NOMO-1 (cell line): ENCODE results near the gene BAG3.
"Not testable (repeated sequence)": the region's sequence is repeated elsewhere in the genome, so short reads cannot be mapped to it uniquely, and the experiment has no call there.

Source experiments
- DNase-seq, 2 experiments: peaks; one replicate each; lab custom pipeline; 2025; ENCODE audit not compliant: unreplicated experiment in 2 of 2; lab: John Stamatoyannopoulos, UW

BAG3 gene

GRCh38 chr10:119640384-119640783 is 10.8 kb upstream of the BAG3 start:
- DNase-seq = no peak

- no peak for DNase-seq
Observed at GRCh38 chr10:119640875-119641526, 10.2 kb upstream of the BAG3 start.

DNA sequence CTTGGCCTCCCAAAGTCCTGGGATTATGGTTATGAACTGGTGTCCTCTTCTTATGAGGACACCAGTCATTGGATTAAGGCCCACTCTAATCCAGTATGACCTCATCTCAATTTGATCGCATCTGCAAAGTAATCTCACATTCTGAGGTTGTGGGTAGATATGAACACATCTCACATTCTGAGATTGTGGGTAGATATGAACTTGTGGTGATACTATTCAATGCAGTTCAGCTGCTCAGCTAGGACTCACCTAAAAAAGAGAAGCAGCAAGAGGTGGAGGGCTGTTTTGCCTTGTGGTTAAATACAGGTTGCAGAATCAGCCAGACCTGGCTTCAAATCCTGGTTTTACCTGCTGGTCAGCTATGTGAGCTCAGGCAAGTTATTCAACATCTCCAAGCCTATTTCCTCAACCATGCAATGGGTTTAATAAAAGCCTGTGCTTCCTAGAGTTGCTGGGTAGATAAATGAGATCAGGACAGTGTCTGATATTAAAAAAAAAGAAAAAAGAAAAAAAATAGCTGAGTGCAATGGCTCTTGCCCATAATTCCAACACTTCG is 8.5 kb upstream of the BAG3 start:
- no peak for DNase-seq

GRCh38 chr10:119643306-119644204 is 7.6 kb upstream of the BAG3 start:
- no peak for DNase-seq

- DNase-seq = no peak
Observed at GRCh38 chr10:119644205-119644814, 6.9 kb upstream of the BAG3 start.

DNA sequence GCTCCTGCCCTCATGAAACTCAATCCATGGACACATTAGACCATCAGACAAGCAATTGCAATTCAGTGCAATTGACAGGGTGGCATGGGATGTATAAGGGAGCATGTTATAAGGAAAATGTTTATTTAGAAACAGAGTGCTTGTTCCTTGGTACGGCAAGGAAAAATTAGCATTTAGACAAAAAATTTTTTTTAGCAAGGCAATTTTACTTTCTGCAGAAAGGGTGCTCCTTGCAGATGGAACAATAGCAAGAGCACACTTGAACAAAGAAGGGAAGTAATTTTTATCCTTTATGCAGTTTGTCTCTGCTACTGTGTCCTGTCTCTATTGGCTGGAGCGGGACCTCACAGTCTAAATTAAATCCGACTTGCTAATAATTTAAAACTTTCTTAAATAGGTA is 6.2 kb upstream of the BAG3 start:
- no peak for DNase-seq

GRCh38 chr10:119650062-119650461 is 1.1 kb upstream of the BAG3 start:
- no peak for DNase-seq

- DNase-seq = peak in 1 of 2 experiments; percentile 19
Observed at GRCh38 chr10:119651514-119652360, 557 bp downstream of the BAG3 start.

DNA sequence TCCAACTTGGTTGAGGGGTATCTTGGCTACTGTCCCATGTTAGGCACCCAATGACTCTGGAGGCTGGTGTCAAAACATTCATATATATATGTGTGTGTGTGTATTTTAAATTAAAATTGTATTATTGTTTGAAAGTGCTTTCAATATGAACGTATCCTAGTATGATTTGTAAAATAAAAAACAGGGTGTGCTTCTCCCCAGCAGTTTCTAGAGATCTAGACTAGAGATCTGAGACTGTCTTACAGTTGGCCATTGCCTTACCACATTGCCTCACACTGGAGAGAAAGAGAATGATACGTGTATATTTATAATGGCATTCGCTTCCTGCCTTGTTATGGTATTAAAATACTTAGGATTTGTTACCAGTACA is 1.2 kb downstream of the BAG3 start:
- DNase-seq = peak in 1 of 2 experiments; percentile 63

- DNase-seq = no peak
Observed at GRCh38 chr10:119653209-119653608, 2.0 kb downstream of the BAG3 start.

- no peak for DNase-seq
Observed at GRCh38 chr10:119653916-119654315, 2.7 kb downstream of the BAG3 start.

DNA sequence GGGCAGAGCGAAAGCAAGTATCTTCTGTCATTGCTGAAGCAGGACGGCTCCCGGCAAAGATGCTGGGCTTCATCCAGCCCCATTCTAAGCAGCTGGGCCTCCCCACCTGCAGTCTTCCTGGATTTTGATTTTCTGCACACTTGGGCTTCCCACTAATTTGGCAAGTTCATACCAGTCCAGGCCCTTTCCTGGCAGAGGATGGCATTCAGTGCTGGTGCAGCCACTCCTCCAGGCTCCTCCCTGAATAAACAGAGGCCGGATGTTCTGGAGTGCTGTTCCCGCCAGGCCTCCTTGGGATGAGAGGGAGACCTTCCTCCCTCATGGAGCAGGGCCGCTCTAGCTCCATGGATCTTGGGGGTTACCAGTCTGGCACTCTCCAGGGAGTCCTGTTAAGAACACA is 3.4 kb downstream of the BAG3 start:
- no peak for DNase-seq

DNA sequence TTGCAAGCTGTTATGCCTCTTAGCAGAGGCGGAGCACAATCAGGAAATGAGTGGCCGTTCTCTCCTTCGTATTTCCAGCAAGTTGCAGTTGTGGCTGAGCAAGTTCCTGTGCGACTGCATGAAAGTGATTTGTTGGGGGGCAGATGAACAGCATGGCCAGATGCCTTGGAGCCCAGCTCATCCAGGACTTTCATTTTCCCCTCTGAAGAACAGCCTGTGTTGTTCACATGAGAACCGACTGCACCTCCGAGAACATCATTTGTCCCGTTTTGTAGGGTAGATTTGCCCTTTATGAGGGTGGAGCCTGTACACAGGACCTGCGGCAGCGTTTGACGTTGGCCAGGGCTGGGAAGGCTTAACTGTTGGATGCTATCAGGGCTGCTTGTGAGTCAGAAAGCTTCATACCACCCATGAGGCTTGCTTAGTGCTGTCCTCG is 4.4 kb downstream of the BAG3 start:
- DNase-seq = no peak

DNA sequence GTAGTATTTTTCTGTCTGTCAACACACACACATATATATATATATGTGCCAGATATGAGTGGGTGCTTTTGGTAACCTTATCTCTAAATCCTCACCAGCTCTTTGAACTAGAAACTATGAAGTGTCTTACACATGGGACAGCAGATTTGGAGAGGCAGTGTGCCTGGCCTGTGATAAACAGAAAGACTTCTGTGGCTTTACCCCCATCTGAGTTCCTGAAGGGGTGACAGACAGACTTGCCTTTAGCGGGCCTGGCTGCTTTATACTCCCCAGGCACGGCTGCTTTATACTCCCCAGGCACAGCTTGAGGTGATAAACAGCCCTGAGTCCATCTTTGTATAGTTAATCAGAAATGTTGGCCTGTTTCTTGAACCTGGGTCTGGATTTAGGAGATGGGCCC is 5.6 kb downstream of the BAG3 start:
- no peak for DNase-seq

- no peak for DNase-seq
Observed at GRCh38 chr10:119657725-119658124, 6.5 kb downstream of the BAG3 start.

DNA sequence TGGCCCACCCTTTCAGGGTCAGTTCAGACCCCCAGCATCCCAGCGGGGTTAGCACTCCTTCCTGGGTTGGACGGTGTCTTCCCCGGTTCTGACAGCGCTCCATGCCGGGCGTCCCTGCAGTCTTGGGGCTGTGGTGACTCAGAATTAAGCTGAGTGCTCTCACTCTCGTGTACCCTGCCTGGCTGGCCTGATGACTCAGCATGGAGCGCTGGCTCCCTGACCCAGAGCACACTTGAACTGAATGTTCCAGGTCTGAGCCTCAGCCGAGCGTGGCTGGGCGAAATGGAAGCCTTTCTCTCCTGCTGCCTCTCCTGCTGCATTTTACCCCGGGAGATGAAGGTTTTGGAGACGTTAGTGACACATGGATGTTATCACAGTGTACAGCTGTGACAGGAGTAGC is 7.1 kb downstream of the BAG3 start:
- DNase-seq = no peak

DNA sequence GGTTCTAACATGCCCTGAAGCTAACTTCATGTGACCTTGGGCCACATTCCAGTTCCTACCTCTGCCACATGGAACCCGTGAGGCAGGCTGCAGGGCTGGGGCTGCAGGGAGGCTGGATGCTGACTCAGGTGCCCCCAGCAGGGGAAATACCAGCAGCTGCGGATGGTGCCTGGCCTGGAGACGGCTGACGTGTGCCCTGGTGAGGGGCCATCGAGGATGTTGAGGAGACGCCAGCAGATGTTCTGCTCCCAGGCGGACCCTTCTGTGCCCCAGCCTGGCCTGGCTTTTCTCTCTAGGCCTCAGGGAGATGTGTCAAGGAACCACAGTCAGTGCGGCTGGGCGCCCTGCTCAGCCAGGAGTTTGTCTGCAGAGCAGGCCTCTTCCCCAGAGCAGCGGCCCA is 8.8 kb downstream of the BAG3 start:
- DNase-seq = no peak

- not testable (repeated sequence) for DNase-seq
Observed at GRCh38 chr10:119662076-119662605, 11.0 kb downstream of the BAG3 start.

DNA sequence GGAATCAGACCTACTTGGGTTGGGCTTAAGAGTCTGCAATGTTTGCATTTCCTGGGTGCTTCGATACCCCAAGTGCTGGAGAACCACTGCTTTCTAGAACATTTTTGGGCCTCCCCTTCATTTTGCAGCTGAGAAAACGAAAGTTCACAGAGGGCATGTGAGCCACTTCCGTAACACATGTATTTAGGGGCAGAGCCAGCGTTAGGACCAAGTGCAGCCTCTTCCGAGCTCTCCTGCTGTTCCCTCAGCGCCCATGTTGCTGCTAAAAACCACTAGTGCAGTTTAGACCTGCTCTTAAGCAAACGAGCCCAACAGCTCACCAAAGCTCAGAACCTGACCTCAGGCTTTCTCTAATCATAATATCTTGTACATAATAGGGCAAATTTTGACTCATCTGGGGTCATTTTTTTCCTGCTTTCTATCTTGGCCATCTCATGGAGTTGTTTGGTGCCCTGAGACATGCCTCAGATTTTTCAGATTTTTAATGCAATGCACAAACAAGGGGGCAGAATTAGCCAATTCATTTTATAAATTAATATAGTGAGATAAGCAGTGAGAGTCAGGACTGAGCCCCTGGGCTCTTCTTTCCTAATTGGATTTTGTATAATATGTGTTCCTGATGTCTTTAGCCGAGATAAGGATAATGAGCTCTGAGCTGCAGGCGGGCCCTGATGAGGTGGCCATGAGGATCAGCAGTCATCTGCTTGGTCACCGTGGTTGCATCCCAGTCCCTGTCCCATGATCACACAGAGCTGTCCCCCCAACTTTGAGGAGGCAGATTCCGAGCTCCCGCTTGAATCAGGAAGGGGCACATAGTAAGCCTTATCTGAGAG is 12.9 kb downstream of the BAG3 start:
- peak in 1 of 2 experiments; percentile 2 for DNase-seq
